Islet of Langerhans (tissue), 1 donor: ENCODE measurements around the gene ZFPM1.
"Not testable (repeated sequence)": the region's sequence is repeated elsewhere in the genome, so short reads cannot be mapped to it uniquely, and the experiment has no call there.

ENCODE experiments used
- FAIRE-seq: peaks from one replicate; lab custom pipeline; 2011; peaks lifted over from hg19 to GRCh38; lab: Jason Lieb, UNC

ZFPM1 gene

DNA sequence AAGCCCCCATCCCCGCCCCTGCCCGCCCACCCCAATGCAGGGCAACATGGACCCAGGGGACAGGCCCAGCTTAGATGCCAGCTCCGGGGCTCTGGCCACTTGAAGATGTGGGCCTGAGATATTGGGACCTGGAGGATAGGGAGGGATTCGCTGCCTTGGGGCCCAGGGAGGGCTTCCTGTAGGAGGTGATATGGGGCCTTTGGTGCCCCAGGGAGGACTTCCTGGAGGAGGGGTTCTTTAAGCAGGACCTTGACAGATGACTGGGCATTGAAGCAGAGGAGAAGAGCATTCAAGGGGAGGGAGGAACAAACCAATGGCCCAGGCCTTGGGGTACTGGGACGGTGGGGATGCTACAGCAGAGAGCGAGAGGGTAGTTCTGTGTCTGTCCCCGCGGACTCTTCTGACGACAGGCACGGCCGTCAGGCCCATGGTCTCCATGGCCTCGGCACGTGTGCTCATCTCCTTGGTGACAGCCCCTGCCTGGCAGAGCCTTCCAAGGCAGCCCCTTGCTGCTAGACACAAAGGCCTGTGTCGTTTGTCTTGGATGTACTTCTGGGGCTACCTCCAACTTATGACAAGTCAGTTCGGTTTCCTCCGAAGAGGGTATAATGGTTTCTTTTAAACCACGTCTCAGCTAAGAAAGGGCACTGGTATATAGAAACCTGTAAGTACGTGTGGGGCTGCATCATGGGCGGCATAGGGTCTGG lies 61.6 kb downstream of the ZFPM1 start:
- no peak for FAIRE-seq

DNA sequence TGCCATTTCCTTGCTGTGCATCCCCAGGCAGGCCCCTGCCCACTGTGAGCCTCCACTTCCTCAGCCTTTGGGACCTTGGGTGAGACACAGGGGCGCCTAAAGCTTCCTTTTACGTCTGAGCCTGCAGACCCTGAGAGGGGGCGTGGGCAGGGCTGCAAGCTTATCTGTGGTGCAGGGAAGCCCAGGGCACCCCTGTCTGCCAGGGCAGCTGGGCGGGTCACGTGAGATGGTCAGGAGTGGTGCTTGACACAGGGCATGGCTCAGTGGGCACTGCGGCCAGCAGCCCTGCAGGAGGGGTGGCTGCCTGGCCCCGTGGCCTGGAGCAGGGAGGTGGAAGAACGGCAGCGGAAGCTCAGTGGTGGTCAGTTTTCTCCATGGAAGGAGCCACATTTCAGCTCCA lies 62.3 kb downstream of the ZFPM1 start:
- no peak for FAIRE-seq

DNA sequence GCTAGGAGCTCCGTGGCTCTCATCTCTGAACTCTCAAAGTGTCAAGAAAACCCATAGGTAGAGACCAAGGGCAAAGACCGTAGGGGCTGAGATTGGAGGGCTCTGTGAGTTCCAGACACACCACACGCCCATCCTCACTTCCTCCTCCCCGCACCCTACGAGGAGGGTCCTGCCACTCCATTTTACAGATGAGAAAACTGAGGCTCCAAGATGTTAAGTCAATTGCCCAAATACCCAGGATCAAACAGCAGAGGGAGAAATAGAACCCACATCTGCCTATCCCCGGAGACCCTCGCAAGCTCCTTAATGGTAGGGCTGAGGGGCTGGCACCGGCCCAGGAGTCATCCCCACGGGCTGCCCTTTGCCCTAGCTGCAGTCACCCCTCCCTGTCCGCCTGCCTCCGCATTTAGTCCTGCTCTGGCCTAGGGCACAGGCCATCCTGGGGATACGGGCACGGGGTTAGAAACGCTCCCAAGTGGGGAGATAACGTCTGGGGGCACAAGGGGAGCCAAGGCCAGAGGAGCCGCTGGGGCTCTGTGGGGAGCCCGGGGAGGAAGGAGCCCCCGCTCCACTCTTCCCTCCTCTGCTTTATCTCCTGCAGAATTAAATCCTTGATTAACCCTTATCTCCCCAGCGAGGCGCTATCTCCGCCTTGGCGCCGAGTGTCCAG lies 63.0 kb downstream of the ZFPM1 start:
- FAIRE-seq, result no peak

DNA sequence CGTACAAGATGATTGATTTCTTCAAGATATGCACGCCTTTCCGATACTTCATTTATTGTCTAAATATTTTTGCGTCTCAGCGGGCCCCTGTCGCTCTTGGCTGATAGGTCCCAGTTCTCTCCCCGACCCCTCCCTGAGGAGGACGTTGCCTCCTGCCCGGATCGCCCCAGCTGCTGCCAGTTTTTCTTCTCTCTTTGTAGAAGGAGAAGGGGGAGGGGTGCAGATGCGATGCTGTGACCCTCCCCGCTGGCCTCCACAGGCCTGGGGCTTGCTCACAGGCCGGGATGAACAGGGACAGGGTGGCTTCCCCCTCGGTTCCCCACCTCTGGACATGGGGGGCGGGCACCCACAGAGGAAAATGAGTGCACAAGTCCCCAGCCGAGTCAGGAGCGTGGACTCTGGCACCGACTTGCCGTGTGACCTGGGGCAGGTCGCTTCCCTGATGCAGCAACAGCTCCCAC lies 63.6 kb downstream of the ZFPM1 start:
- FAIRE-seq, result no peak

DNA sequence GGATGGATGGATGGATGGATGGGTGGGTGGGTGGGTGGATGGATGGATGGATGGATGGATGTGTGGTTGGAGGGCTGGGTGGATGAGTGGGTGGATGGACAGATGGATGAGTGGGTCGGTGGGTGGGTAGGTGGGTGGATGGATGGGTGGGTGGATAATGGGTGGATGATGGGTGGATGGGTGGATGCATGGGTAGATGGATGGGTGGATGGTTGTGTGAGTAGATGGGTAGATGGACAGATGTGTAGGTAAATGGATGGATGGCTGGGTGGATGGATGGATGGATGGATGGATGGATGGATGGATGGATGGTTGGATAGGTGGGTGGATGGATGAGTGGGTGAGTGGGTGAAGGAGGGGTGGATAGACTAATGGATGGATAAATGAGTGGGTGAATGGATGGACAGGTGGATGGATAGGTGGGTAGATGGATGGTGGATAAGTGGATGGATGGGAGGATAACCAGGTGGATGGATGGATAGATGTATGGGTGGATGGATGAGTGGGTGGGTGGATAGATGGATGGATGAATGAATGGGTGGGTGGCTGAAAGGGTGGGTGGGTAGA lies 64.2 kb downstream of the ZFPM1 start:
- FAIRE-seq, result not testable (repeated sequence)

DNA sequence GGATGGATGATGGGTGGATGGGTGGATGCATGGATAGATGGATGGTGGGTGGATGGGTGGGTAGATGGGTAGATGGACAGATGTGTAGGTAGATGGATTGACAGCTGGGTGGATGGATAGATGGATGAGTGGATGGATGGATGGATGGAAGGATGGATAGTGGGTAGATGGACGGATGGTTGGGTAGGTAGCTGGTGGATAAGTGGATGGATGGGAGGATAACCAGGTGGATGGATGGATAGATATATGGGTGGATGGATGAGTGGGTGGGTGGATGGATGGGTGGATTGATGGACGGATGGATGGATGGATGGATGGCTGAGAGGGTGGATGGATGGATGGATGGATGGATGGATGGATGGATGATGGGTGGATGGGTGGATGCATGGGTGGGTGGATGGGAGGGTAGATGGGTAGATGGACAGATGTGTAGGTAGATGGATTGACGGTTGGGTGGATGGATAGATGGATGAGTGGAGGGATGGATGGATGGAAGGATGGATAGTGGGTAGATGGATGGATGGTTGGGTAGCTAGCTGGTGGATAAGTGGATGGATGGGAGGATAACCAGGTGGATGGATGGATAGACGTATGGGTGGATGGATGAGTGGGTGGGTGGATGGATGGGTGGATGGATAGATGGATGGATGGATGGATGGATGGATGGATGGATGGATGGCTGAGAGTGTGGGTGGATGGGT lies 65.5 kb downstream of the ZFPM1 start:
- not testable (repeated sequence) for FAIRE-seq

DNA sequence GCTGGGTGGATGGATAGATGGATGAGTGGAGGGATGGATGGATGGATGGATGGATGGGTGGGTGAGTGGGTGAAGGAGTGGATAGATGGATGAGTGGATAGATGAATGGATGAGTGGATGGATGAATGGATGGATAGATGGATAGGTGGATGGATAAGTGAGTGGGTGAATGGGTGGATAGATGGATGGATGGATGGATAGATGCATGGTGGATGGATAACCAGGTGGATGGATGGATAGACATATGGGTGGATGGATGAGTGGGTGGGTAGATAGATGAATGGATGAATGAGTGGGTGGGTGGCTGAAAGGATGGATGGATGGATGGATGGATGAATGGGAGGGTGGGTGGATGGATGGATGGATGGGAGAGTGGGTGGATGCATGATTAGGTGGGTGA lies 66.2 kb downstream of the ZFPM1 start:
- no peak for FAIRE-seq

DNA sequence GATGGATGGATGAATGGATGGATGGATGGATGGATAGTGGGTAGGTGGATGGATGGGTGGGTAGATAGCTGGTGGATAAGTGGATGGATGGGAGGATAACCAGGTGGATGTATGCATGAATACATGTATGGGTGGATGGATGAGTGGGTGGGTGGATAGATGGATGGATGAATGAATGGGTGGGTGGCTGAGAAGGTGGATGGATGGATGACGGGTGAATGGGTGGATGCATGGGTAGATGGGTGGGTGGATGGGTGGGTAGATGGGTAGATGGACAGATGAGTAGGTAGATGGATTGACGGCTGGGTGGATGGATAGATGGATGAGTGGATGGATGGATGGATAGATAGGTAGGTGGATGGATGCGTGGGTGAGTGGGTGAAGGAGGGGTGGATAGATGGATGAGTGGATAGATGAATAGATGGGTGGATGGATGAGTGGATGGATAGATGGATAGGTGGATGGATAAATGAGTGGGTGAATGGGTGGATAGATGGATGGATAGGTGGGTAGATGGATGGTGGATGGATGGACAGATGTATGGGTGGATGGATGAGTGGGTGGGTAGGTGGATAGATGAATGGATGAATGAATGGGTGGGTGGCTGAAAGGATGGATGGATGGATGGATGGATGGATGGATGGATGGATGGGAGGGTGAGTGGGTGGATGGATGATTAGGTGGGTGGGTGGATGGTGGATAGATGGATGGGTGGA lies 67.0 kb downstream of the ZFPM1 start:
- no peak for FAIRE-seq

DNA sequence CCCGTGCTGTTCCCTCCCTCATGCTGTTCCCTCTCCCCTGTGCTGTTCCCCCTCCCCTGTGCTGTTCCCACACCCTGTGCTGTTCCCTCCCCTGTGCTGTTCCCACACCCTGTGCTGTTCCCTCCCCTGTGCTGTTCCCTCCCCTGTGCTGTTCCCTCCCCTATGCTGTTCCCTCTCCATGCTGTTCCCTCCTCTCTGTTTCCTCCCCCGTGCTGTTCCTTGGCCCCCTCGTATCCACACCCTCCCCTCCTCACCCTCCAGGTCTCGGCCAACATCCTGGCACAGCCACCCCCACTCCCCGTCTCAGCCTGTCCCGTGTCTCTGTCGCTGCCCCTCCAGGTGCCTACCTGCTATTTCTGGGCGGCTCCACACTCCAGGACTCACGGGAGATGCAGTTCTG lies 68.6 kb downstream of the ZFPM1 start:
- FAIRE-seq, result no peak

DNA sequence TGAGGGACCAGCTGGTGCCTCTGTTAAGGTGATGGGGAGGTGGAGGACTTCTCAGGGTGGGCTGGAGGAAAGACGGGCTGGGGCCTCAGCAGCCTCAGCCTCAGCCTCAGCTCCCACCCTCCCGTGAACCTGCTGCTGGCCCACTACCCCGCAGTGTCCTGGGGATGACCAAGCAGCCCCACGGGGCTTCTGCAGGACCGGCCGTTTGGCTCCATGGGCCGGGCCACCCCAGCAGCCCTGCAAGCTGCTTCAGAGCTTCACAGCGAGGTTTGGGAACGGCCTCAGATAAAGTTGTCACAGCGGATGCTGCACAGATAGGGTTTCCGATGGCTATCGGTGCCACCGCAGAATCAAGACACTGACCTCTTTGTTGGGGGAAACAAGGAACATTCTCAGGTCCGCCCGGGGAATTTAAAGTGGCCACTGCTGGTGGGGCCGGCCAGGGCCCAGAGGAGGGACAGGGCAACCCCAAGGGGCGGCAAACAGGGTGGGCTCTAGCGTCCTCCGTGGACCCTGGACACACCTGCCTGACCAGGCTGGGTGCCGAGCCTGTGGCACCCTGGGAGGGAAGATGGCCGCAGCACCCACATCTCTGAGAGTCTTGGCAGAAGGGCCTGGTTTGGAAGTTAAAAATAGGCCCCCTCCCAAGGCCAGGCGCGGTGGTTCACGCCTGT lies 69.3 kb downstream of the ZFPM1 start:
- no peak for FAIRE-seq

DNA sequence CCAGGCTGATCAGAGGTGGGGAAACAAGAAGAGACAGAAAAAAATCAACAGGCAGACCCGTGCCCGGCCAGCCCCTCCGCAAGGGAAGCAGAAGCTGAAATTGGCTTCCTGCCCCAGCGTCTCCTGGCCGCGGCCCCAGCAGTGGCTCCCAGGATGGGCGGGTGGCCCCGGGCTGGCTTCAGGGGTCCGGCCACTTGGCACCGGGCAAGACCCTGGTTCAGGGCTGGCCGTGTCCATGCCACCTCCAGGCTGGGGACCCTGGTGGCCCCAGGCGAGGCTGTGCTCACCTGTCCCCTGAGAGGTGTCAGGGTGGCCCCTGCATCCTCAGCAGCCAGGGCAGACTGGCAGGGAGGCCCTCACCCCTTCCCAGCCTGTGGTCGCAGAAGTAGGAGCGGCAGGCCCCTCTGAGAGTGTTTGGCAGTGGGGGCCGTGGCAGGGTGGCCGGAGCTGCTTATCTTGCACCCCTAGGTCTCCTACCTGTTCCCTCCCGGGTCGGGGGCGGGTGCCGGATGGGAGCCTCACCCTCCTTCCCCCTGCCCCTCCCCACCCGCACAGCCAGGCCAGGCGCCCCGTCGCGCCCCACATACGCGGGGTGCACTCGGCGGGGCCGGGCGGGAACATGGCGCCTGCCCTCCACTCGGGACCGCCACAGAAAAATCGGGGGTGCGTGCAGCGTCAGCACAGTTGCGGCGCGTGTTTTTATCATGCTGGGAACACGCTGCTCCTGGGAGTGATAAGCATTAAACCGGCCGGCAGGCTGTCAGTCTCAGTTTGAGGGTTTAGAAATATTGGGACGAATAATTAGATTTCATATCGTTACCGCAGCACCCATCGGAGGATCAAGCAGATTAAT lies 70.5 kb downstream of the ZFPM1 start:
- no peak for FAIRE-seq

DNA sequence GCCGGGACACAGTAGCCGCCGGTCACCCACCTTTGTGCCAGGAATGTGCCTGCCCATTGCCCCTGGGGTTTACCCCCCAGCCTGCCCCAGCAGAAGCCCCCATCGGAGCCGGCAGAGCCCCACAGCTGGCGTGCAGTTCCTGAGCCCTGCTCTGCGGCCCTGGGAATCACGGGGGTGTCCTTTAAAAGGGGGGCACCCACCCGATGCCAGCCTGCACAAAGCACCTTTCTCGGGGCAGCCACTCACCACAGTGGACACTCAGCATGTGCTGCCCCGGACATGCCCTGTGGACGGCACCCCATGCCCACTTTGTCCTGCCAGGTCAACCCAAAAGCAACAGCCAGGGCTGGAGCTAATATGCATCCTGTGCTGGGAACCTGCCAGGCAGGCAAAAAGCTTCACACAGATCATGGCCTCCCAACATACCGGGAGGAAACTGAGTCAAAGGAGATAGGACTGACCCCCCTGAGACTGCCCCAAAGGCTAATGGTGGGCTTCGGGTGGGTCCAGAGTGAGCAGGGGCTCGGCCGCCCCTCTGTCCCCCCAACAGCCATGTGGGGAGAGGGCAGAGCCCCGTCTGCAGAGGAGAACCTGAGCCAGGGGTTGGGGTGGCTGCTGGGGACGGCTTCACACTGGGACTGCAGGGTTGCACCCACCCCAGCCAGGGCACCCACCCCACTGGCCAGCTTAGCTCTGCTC lies 71.3 kb downstream of the ZFPM1 start:
- FAIRE-seq, result no peak

DNA sequence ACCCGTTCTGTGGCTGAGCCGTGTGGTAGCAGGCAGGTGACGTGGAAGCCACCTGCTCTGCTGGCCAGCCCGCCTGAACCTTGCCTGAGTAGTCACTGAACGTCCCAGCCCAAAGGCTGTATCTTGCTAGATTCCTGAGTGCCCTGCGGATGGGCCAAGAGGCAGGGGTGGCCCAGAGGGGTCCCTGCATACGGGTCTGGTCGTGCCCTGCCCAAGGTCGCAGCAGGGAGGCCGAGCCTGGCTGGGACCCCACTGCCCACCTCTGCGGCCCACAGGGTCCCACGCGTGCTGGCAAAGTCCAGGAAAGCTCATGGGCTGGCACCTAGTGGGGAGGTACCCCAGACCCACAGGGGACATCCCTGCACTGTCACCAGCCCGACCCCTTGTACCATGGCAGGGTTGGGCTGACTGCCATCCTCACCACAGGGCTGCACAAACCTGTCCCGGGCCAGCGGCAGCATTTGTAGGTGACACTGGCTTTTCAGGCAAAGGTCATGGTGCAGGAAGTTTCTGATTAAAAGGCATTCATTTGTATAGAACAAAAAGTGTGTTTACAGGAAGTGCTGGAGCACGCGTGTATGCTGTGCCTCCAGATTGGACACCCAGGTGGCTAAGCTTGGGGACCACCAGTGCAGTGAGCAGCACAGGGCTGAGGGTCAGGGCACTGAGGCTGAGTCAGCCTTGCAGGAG lies 72.0 kb downstream of the ZFPM1 start:
- no peak for FAIRE-seq

DNA sequence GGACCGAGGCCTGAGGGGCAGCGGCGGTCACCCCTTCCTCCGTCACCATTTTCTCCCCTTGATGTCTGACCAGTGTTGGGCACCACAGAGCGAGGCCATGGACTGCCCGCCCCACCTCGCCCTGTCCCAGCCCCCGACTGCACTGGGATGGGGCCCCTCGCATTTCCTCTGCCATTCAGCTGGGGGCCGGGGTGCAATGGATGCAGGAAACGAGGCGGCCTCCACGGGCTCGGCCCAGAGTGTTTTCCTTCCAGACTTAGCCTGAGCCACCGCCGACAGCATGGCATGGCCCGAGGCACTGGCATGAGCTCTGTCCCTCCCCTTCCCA lies 72.5 kb downstream of the ZFPM1 start:
- no peak for FAIRE-seq

DNA sequence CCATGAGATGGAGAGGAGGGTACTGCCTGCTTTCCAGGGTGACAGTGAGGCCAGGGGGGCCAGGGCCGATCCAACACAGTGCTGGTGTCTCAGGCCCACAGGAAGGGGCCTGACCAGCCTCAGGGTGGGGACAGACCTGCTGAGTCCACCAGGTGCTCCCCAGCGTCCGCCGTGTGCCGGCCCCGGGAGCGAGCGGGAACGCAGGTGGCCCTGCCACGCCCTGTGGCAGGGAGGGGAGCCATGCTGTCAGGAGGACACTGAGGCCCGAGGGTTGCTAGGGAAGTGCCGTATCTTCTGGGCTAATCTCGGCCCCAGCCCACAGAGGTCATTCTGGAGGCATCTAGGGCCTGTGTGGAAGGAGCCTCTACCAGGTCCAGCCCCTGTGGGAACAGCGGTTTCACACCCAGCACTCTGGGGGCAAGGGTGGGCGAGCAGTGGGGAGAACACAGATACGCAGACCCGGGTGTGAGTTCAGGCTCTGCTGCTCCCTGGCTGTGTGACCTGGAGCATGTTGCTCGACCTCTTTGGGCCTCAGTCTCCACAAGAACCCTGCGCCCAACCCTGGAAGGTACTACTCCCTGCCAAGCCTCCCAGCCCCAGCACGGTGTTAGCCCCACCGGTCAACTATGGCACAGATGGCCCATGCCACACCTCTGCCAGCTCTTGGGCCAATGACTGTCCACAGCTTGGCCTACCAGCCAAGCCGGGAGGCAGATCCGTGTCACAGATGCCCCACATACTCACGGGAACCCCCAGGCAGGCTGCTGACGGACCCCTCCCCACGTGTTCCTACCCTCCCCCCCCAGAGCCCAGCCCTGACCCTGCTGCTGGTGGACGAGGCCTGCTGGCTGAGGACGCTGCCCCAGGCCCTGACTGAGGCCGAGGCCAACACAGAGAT lies 73.2 kb downstream of the ZFPM1 start:
- no peak for FAIRE-seq

DNA sequence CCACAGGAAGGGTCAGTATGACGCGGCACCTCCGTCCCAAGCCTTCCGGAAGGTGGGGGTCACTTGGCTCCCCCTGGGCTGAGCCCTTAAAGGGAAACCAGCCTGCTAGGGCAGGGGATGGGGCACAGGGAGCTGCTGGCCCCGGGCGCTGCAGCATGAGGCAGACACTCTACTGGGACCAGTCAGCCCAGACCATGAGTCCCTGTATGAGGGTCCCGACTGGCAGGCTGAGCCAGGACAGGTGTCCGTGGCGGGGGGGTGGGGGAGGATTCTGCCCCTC lies 73.8 kb downstream of the ZFPM1 start:
- FAIRE-seq, result no peak

DNA sequence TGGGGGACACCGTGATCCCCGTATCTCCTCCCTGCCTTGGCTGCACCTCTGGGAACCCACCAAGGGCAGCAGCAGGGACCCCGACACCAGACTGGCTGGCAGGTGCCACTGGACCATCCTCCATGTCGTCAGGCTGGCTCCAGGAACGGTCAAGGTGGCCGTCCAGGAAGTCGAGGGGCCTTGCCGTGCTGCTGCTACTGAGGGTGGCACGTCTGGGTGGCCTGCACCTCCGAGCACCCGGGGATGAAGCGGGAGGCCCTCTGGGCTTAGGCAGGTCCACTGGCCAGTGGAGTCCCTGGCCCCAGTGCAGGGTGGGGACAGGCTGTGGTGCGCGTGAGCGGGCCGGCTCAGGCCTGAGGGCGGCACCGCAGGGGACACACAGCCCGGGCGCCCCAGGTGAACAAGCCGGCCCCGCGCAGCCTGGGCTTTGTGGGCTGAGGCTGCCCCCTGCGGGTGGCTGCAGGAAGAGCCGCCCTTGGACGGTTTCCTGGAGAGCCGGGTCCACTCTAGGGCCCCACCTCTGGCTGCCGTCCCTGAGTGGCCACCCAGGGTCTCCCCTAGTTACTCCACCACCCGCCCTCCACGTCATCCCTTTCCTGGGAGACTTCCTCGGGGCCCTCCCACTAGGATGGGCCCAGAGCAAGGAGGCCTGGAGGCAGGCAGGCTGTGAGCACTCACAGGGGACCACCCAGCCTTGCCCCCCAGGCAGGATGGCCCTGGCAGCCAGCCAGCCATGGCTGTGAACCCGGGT lies 74.3 kb downstream of the ZFPM1 start:
- no peak for FAIRE-seq
